ENCODE results near the gene SHKBP1.
"Not testable (repeated sequence)": the region's sequence is repeated elsewhere in the genome, so short reads cannot be mapped to it uniquely, and the experiment has no call there.

Gene SHKBP1

DNA sequence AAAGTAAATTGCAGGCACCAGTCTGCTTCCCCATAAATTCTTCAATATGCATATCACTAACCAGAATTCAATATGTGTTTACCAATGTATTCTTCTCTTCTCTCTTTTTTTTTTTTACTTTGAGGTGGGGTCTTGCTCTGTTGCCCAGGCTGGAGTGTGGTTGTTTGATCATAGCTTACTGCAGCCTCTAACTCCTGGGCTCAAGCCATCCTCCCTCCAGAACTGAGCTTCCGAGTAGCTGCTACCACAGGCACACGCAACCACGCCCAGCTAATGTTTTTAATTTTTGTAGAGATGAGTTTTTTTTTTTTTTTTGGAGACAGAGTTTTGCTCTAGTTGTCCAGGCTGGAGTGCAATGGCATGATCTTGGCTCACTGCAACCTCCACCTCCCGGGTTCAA lies 41.3 kb downstream of the SHKBP1 start:
- DNase-seq (ENCODE audit: low read depth): no peak

- DNase-seq (ENCODE audit: low read depth): no peak
Observed at GRCh38 chr19:40619333-40620160, 42.9 kb downstream of the SHKBP1 start.

GRCh38 chr19:40620161-40620485 lies 43.5 kb downstream of the SHKBP1 start:
- DNase-seq (ENCODE audit: low read depth): no peak

GRCh38 chr19:40621283-40621682 lies 44.6 kb downstream of the SHKBP1 start:
- no peak for DNase-seq (ENCODE audit: low read depth)

DNA sequence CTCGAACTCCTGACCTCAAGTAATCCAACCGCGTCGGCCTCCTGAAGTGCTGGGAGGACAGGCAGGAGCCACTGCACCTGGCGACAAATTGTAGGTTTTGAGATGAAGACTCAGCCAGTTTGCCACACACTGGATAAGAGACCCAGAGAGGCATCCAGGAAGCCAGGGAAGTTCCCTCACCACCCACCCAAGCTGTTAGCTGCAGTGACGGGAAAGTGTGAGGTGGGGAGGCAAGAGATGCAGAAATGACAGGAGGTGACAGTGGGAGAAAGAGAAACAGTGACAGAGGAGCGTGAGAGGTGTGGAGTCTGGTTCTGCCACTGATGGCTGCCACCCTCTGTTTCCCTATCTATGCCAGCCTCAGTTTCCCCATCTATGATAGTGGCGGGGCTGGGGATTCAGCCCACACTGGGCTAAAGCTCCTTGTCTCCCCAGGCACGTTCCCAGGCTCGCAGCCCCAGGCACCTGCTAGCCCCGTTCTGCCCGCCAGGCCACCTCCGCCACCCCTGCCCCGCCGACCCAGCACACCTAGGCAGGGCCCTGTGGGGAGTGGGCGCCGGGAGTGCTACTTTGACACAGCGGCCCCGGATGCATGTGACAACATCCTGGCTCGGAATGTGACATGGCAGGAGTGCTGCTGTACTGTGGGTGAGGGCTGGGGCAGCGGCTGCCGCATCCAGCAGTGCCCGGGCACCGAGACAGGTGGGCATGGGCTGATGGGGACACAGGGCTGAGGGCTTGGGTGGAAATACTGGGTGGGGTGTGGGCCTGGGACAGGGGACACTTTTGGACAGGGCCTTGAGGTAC lies 45.5 kb downstream of the SHKBP1 start:
- no peak for DNase-seq (ENCODE audit: low read depth)

- DNase-seq (ENCODE audit: low read depth): no peak
Observed at GRCh38 chr19:40622773-40623075, 46.1 kb downstream of the SHKBP1 start.

DNA sequence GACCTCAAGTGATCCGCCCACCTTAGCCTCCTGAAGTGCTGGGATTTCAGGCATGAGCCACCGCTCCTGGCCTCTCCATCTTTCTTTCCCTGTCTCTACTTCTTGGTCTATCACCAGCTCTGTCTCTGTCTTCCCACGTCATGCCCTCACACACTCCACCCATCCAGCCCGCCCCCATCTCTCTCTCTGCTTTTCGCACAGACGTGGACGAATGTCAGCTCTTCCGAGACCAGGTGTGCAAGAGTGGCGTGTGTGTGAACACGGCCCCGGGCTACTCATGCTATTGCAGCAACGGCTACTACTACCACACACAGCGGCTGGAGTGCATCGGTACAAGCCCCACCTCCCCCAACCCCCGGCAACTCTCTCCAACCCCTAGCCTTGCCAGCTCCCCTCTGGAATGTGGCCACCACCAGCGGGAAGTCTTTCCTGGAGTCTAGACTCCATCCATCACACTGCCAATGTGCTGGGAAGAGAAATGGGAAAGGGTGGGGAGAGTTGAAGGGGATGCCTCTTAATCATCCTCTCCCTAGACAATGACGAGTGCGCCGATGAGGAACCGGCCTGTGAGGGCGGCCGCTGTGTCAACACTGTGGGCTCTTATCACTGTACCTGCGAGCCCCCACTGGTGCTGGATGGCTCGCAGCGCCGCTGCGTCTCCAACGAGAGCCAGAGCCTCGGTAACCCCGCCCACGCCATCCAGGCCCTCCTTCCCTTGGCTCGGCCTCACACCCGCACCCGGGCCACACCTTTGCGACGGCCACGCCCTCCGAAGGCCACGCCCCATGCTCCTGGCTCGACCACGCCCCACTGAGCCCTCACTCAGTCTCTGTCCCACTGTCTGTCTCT lies 47.0 kb downstream of the SHKBP1 start:
- DNase-seq (ENCODE audit: low read depth): no peak

DNA sequence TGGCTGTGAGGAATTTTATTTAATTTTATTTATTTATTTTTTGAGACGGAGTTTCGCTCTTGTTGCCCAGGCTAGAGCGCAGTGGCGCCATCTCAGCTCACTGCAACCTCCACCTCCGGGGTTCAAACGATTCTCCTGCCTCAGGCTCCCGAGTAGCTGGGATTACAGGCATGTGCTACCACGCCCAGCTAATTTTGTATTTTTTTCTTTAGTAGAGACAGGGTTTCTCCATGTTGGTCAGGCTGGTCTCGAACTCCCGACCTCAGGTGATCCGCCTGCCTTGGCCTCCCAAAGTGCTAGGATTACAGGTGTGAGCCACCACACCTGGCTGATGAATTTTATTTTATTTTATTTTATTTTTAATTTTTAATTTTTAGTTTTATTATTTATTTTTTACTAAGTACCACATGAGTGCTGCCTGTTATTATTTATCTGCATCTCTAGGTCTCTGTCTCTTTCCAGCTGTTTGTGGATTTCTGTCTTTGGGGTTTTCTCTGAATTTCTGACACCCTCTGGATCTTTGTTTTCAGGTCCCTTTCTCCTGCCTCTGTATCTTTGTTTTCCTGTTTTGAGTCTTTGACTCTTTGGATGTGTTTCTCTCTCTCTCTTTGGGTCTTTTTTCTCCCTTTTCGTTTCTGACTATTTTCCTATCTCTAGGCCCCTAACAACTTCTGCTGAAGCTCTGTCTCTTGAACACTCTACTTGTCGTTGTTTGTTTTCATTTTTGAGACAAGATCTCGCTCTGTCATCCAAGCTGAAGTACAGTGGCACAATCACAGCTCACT lies 47.9 kb downstream of the SHKBP1 start:
- not testable (repeated sequence) for DNase-seq (ENCODE audit: low read depth)

DNA sequence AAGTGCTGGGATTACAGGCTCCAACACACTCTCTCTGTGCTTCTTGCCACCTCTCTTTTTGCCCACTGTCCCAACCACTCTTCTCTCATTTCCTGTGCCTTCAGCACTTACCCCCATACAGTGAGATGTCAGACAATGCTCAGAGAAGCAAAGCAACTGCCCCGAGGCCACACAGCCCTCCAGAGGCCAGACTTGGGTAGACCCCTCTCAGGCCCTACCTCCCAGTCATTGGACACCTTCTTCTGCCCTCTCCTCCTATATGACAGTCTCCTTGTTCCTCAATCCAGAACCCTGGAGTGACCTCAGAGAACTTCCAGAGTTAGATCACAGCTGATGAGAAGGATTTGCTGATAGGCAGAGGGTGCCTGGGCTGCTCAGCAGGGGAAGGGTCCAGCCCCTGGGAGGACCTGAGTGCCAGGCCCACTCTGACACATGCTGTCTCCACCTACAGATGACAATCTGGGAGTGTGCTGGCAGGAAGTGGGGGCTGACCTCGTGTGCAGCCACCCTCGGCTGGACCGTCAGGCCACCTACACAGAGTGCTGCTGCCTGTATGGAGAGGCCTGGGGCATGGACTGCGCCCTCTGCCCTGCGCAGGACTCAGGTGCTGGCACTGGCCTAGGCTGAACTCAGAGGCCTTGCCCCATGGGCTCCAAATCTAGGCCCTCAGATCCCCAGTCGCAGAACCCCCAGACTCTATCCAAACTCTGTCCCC lies 48.9 kb downstream of the SHKBP1 start:
- no peak for DNase-seq (ENCODE audit: low read depth)

GRCh38 chr19:40626918-40627317 lies 50.2 kb downstream of the SHKBP1 start:
- DNase-seq (ENCODE audit: low read depth): no peak

DNA sequence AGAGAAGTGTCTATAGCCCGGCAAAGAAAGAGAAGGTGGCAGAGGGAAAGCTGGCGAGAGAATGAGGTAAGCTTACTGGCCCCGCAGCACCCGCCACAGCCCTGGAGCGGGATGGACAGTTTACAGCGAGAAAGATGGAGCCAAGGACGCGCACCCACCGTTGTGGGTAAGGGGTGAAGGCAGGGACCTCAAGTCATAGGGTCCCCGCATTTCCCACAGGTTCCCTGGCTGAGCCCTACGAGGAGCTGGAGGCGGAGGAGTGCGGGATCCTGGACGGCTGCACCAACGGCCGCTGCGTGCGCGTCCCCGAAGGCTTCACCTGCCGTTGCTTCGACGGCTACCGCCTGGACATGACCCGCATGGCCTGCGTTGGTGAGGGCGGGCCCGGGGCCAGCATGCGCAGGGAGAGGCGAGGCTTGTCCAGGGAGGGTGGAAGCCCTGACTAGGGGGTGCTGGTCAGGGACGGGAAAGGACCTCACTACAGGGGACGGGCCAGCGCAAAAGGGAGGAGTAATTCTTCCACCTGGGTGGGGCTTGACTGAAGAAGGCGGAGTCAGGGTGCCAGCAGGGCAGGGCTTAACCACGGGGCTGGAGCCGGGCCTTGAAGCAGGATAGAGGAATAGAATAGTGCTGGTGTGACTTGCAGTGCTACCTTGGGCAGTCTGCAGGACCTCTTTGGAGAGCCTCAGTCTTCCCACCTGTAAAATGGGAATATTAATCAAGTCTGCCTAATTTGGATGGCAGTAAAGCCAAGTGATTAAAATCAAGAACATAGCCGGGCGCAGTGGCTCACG lies 51.0 kb downstream of the SHKBP1 start:
- no peak for DNase-seq (ENCODE audit: low read depth)

DNA sequence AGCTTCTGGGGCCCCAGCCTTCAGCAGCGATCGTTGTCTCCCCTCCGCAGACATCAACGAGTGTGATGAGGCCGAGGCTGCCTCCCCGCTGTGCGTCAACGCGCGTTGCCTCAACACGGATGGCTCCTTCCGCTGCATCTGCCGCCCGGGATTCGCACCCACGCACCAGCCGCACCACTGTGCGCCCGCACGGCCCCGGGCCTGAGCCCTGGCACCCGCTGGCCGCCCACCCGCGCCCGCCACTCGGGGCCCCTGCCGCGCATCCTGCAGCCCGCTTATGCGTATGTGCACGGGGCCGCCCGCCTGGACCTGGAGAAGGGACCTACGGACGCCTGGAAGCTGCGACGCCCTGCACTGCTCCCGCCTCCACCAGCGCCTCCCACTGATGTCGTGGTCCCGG lies 52.7 kb downstream of the SHKBP1 start:
- DNase-seq (ENCODE audit: low read depth): no peak

GRCh38 chr19:40630571-40631160 lies 54.0 kb downstream of the SHKBP1 start:
- DNase-seq (ENCODE audit: low read depth): no peak

- DNase-seq (ENCODE audit: low read depth): no peak
Observed at GRCh38 chr19:40632311-40633036, 55.8 kb downstream of the SHKBP1 start.

GRCh38 chr19:40633207-40633606 lies 56.5 kb downstream of the SHKBP1 start:
- peak; percentile 78 for DNase-seq (ENCODE audit: low read depth)

DNA sequence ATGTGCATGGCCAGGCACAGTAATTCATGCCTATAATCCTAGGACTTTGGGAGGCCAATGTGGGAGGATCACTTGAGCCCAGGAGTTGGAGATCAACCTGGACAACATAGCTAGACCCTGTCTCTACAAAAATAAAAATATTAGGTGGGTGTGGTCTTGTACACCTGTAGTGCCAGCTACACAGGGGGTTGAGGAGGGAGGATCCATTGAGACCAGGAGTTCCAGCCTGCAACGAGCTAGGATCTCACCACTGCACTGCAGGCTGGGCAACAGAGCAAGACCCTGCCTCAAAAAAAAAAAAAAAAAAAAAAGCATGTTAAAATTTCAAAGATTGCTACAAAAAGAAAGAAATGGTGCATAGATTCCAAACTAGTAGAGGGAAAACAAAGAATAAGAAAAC lies 61.7 kb downstream of the SHKBP1 start:
- no peak for DNase-seq (ENCODE audit: low read depth)

- DNase-seq (ENCODE audit: low read depth): no peak
Observed at GRCh38 chr19:40639638-40639982, 62.9 kb downstream of the SHKBP1 start.

DNA sequence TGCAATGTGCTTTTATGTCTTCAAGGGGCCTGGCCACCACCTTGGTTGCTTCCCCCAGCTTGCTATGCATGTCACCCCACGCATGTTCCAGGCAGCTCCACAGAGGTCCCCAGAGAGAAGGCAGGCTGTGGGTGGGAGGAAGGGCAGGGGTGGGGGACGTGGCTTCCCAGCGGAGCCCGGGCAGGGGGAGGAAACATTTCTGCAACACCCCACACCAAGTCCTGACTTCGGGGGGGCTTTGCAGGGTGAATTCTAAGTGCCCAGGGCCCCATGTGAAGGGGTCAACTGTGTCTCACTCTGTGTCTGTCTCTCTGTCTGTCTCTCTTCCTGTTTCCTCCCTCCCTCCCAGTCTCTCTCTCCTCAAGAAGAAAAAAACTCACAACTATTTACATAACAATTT lies 64.1 kb downstream of the SHKBP1 start:
- DNase-seq (ENCODE audit: low read depth): peak; percentile 55
